ENCODE measurements around the gene CNDP2.

- TF ChIP-seq CTCF (IDR thresholded peaks at IDR 0.05) (no peak), POLR2A (IDR thresholded peaks at IDR 0.05) (no peak)
These were observed 23.3 kb downstream of the CNDP2 start for GRCh38 chr18:74519320-74520095.

Data from adrenal gland (tissue), 5 donors.